GM21447 (cell line): ENCODE measurements around the gene SH3RF2.
"Not testable (repeated sequence)": the region's sequence is repeated elsewhere in the genome, so short reads cannot be mapped to it uniquely, and the experiment has no call there.

Source experiments
- ATAC-seq: cut with Tn5 transposase; IDR thresholded peaks from one replicate; pipeline ENCODE4 v1.9.1; 2021; ENCODE audit not compliant: unreplicated experiment

SH3RF2 gene, protein sequence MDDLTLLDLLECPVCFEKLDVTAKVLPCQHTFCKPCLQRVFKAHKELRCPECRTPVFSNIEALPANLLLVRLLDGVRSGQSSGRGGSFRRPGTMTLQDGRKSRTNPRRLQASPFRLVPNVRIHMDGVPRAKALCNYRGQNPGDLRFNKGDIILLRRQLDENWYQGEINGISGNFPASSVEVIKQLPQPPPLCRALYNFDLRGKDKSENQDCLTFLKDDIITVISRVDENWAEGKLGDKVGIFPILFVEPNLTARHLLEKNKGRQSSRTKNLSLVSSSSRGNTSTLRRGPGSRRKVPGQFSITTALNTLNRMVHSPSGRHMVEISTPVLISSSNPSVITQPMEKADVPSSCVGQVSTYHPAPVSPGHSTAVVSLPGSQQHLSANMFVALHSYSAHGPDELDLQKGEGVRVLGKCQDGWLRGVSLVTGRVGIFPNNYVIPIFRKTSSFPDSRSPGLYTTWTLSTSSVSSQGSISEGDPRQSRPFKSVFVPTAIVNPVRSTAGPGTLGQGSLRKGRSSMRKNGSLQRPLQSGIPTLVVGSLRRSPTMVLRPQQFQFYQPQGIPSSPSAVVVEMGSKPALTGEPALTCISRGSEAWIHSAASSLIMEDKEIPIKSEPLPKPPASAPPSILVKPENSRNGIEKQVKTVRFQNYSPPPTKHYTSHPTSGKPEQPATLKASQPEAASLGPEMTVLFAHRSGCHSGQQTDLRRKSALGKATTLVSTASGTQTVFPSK

DNA sequence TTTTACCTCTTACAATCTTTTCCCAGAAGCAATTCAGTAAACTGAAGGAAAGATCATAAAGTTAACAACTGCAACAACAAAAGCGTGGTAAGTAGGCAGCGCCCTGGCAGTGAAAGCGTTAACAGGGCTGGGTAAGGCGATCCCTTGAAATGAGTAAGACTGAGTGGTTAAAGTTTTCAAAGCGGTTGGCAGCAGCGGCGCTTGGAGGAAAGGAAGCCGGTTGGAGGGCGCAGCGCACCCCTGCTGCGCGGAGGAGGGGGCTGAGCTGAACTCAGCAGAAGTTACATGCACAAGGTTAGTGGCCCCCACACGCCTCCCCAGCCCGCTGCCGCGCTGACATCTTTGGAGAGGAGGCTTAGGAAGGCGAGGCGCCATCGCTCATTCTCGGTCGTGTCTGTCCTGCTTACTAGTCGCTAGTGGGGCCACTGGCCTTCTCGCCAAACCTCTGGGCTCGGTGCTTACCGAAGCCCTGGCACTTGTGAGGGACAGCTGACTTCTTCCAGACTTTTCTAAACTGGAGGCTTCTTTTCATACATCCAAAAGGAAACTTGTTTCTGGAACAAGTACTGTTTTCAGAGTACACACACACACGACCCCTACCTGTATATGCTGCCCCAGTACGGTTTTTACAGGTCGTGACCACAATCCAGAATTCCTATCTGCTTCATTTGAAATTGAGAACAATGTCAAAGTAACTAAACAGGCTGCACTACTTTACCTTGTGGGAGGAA is at the start of gene SH3RF2:
SH3RF2 (plus strand) TSS at position 178 of the 731 bp plus-strand sequence. CDS start 1,351 bp downstream, outside the sequence.
- no peak for ATAC-seq

- ATAC-seq, result no peak
Measured at GRCh38 chr5:145887217-145887616, 49.2 kb upstream of the SH3RF2 start.

DNA sequence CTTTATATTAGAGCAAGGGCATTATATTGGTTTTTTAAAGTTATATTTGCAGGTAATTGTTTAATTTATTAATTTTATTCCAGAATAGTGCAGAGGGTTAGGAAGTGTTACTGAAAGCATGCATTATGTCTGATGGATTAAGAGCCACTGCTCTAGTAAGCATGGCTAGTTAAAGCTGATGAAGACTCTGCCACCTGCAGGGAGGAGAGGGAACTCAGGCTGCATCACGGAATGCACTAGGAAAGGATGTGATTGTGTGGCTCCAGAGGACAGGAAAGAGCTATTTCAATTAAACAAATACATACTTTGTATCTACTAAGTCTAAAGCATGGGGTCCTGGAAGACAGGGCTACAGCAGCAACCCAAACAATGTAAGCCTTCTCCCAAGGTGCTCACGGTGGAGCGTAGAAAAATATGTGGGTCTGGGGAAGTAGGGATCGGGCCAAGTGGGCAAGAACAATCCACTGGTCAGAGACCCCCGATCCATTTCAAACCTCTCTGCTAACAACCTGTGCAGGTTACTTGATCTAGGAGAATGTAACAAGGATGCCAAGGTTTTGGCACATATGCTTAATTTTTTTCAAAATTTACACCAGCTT is 48.3 kb upstream of the SH3RF2 start:
- ATAC-seq, result no peak

- ATAC-seq, result no peak
Measured at GRCh38 chr5:145889611-145890010, 46.8 kb upstream of the SH3RF2 start.

GRCh38 chr5:145891378-145891777 is 45.0 kb upstream of the SH3RF2 start:
- not testable (repeated sequence) for ATAC-seq

GRCh38 chr5:145898171-145898570 is 38.2 kb upstream of the SH3RF2 start:
- no peak for ATAC-seq

GRCh38 chr5:145902421-145902820 is 34.0 kb upstream of the SH3RF2 start:
- ATAC-seq, result no peak

- no peak for ATAC-seq
Measured at GRCh38 chr5:145903113-145903512, 33.3 kb upstream of the SH3RF2 start.

DNA sequence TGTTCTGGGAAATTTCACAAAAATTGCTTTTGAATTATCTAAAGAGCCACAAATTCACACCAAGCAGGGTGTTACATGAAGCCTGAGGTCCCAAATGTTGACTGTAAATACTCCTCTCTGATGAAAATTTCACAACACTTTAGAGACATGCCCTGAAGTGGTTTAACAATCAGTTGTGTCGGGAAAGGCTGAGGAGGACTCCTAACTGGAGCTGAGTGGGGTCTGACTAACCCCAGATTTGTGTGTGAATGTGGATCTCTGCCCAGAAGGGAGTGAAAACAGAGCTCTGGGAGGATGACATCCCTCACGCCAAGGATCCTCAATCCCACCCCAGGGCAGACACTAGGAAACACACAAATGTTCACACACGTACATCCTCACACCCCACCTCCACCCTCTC is 32.5 kb upstream of the SH3RF2 start:
- ATAC-seq, result no peak

GRCh38 chr5:145904743-145905142 is 31.6 kb upstream of the SH3RF2 start:
- ATAC-seq, result no peak

DNA sequence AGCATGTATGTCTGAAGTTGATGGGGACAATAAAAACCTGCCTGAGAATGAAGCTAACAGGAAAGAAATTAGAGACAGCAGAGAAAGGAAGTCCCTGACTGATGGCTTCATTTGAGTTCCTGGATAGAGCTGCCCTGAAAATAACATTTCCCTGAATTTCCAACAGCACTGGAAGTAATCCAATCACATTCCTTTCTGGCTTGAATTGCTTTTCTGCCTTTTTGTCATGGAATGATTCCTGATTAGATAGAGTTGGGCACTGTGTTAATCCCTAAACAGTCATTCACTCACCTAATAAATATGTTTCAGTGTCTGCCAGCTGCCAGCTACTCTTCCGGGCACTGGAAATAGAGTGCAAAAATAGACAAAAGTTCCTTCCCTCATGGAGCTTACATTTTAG is 30.0 kb upstream of the SH3RF2 start:
- ATAC-seq, result no peak

GRCh38 chr5:145908206-145908960 is 28.0 kb upstream of the SH3RF2 start:
- ATAC-seq, result no peak

DNA sequence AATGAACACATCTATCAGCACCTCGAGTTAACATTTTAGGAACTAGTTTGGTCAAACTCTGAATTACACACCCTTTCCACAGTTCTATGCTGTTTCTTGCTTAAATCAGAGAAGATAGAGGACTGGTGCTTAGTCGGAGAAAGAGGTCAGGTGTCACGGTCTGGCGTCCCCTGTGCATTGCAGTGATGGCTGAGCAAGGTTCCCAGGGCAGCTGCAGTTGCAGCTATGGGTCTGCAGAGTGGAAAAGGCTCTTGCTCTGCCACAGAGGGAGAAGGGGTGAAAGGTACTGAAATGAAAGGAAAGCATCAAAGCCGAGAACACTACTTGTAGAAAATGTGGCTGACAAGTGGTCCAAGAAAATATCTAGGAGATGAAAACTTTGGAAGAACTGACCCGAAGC is 25.2 kb upstream of the SH3RF2 start:
- ATAC-seq, result no peak

DNA sequence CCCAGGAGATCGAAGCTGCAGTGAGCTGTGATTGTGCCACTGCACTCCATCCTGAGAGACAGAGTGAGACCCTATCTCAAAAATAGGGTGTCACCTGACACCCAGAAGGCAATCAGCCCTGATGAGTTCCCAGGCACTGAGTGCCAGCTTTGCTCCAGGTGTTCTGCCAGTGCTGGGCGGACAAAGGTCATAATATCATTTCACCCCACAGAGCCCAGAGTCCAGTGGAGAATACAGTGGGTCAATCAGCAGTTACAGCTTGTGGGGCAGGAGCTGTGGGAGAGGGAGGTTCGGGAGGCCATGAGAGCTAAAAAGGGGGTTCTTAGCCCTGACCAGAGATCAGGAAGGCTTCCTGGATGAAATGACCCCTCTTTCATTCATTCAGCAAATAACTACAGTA is 24.4 kb upstream of the SH3RF2 start:
- ATAC-seq, result no peak

- ATAC-seq, result no peak
Measured at GRCh38 chr5:145912594-145912993, 23.8 kb upstream of the SH3RF2 start.

GRCh38 chr5:145913701-145914100 is 22.7 kb upstream of the SH3RF2 start:
- ATAC-seq, result no peak

GRCh38 chr5:145915970-145916638 is 20.3 kb upstream of the SH3RF2 start:
- no peak for ATAC-seq

DNA sequence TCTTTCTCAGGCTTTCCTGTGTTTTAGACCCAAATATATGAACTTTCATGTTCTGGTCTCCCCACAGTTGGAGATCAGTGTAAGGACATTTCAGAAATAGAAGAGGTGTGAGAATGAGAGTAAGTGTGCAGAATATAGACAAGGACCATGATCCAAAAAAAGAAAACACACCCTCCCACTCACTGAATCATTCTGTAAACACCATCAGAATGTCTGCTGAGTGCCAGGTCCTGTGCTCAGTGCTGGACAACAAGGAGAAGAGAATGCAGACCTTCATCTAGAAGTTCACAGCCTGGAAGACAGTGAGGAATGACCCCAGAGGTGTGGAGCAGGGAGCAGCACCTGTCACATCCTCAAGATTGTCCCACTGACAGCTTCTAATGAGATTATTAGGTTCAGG is 19.1 kb upstream of the SH3RF2 start:
- ATAC-seq, result no peak

- no peak for ATAC-seq
Measured at GRCh38 chr5:145918397-145918796, 18.0 kb upstream of the SH3RF2 start.

GRCh38 chr5:145919413-145919812 is 17.0 kb upstream of the SH3RF2 start:
- no peak for ATAC-seq
